Measurements from ENCODE around the gene NFIB.

NFIB gene

GRCh38 chr9:14226855-14227532 is 86.9 kb downstream of the NFIB start:
- DNase-seq (ENCODE audit: low read depth), result no peak
- no peak overlapping the region for H3K4me3 ChIP-seq (replicated peaks; ENCODE audit: low read depth, low read length)
- TF ChIP-seq CTCF (IDR thresholded peaks at IDR 0.05; ENCODE audit: low read length, missing control alignments), result no peak

- H3K4me3 ChIP-seq (replicated peaks; ENCODE audit: low read depth, low read length), result no peak overlapping the region
- no peak for DNase-seq (ENCODE audit: low read depth)
- TF ChIP-seq CTCF (IDR thresholded peaks at IDR 0.05; ENCODE audit: low read length, missing control alignments), result no peak
Measured at GRCh38 chr9:14223081-14223480, 90.9 kb downstream of the NFIB start.

- H3K4me3 ChIP-seq (replicated peaks; ENCODE audit: low read depth, low read length), result no peak overlapping the region
- DNase-seq (ENCODE audit: low read depth), result no peak
- TF ChIP-seq CTCF (IDR thresholded peaks at IDR 0.05; ENCODE audit: low read length, missing control alignments), result no peak
Measured at GRCh38 chr9:14222149-14222835, 91.6 kb downstream of the NFIB start.

DNA sequence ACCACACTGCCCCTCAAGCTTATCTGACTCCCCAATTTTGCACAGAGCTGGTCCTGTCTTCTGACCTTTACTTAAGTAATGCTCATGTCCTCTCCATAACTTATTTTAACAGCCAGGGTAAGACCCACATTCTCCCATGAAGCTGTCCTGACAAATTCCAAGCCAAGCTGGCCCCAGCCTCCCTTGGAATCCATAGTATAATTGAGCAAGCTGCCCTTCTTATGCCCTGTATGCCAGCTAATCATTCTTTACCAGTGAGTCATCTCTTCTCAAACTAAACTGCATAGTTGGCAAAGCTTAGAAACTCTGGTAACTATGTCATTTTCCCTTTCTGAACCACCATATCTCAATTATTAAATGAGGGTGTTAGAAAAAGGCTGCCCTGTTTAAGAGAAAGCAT is 92.4 kb downstream of the NFIB start:
- H3K4me3 ChIP-seq (replicated peaks; ENCODE audit: low read depth, low read length), result no peak overlapping the region
- peak; percentile 85 for DNase-seq (ENCODE audit: low read depth)
- TF ChIP-seq CTCF (IDR thresholded peaks at IDR 0.05; ENCODE audit: low read length, missing control alignments), result no peak

DNA sequence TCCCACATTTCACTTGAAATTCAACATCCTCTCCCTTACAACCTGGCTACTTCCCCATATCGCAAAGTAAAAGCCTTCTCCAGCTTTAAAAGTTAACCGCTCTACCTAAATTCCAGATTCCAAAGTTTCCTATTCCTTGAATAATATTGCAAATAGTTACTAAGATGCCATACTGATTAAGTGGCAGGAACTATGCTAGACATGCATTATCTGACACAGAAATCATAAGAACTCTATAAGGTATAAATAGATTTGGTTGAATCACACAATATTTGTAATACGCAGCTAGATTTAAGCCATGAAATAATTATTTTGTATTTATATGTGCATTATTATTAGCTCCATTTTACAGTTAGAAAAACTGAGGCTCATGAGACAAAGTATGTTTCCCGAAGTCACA is 92.8 kb downstream of the NFIB start:
- no peak for DNase-seq (ENCODE audit: low read depth)
- no peak for TF ChIP-seq CTCF (IDR thresholded peaks at IDR 0.05; ENCODE audit: low read length, missing control alignments)
- no peak overlapping the region for H3K4me3 ChIP-seq (replicated peaks; ENCODE audit: low read depth, low read length)

- TF ChIP-seq CTCF (IDR thresholded peaks at IDR 0.05; ENCODE audit: low read length, missing control alignments), result no peak
- no peak for DNase-seq (ENCODE audit: low read depth)
- H3K4me3 ChIP-seq (replicated peaks; ENCODE audit: low read depth, low read length), result no peak overlapping the region
Measured at GRCh38 chr9:14220256-14220655, 93.7 kb downstream of the NFIB start.

GRCh38 chr9:14219850-14220249 is 94.1 kb downstream of the NFIB start:
- no peak for TF ChIP-seq CTCF (IDR thresholded peaks at IDR 0.05; ENCODE audit: low read length, missing control alignments)
- no peak overlapping the region for H3K4me3 ChIP-seq (replicated peaks; ENCODE audit: low read depth, low read length)
- peak; percentile 63 for DNase-seq (ENCODE audit: low read depth)
